Osteoblast (primary cell): ENCODE data around the gene EHBP1. TPM values are rescaled to one million over a fixed set of nuclear protein-coding genes. Genes with fewer than 3 reads are reported as not detected.

Experiments
- DNase-seq: peaks from one replicate; pipeline ENCODE4 v3.0.0; 2011; ENCODE audit warnings: low spot score, mixed read lengths; ENCODE audit not compliant: insufficient read length; ENCODE audit errors: missing footprints
- H2AFZ ChIP-seq: 2 replicates; pipeline ENCODE4 v1.6.0; 2011; ENCODE audit warnings: mild to moderate bottlenecking, low read length
- H3K27ac ChIP-seq: 2 replicates; pipeline ENCODE4 v1.5.1; 2011; ENCODE audit warnings: mild to moderate bottlenecking, low read depth, low read length, moderate library complexity
- H3K27me3 ChIP-seq: 2 replicates; pipeline ENCODE4 v1.6.0; 2012; ENCODE audit warnings: mild to moderate bottlenecking, control low read depth, inconsistent platforms, low read length, moderate library complexity; ENCODE audit not compliant: insufficient read depth
- H3K36me3 ChIP-seq: 2 replicates; pipeline ENCODE4 v1.5.1; 2011; ENCODE audit warnings: mild to moderate bottlenecking, low read length, control low read depth, moderate library complexity; ENCODE audit not compliant: insufficient read depth
- H3K4me1 ChIP-seq: 2 replicates; pipeline ENCODE4 v1.5.1; 2011; ENCODE audit warnings: mild to moderate bottlenecking, low read length, control low read depth, moderate library complexity; ENCODE audit not compliant: insufficient read depth
- H3K4me2 ChIP-seq: 2 replicates; pipeline ENCODE4 v1.6.0; 2011; ENCODE audit warnings: mild to moderate bottlenecking, low read length; ENCODE audit not compliant: insufficient read depth
- H3K4me3 ChIP-seq: fragments of 200-600 bp; sonication (generic); 3 replicates; pipeline ENCODE4 v1.5.1; 2012; ENCODE audit warnings: mild to moderate bottlenecking, low read length, inconsistent platforms; ENCODE audit not compliant: insufficient read depth
- H3K79me2 ChIP-seq: 2 replicates; pipeline ENCODE4 v1.6.0; 2012; ENCODE audit warnings: mild to moderate bottlenecking, low read length, control low read depth, inconsistent platforms; ENCODE audit not compliant: insufficient read depth
- H3K9me3 ChIP-seq: 2 replicates; pipeline ENCODE4 v1.5.1; 2011; ENCODE audit warnings: low read depth, low read length, control low read depth
- H4K20me1 ChIP-seq: 2 replicates; pipeline ENCODE4 v1.6.0; 2012; ENCODE audit warnings: mild to moderate bottlenecking, low read length, control low read depth; ENCODE audit not compliant: insufficient read depth
- total RNA-seq: library from RNA; depleted of rRNA; stranded (reverse); fragments of >200 nt; gene quantifications from 2 replicates; pipeline ENCODE4 v1.2.3, GENCODE V29; 2012
- TF ChIP-seq, protein P1 (sequence below): IDR thresholded peaks from 2 replicates; pipeline ENCODE4 v1.5.1; 2011; ENCODE audit warnings: mild to moderate bottlenecking, low read depth, low read length, moderate library complexity; ENCODE audit errors: extremely low read depth

EHBP1 gene
- total RNA-seq, 1 donor, result 96.3 TPM

GRCh38 chr2:62998949-62999348, 293.4 kb downstream of the EHBP1 start:
- no peak for DNase-seq
- Histone ChIP-seq H3K9me3 (no peaks in the 10 kb centered on the region), H3K4me1 (no peaks in the 10 kb centered on the region), H3K4me2 (no peak overlapping the region), H3K79me2 (no peaks in the 10 kb centered on the region), H3K4me3 (no peak overlapping the region), H3K27me3 (no peaks in the 10 kb centered on the region), H3K36me3 (peaks cover 25% of the 10 kb centered on the region), H4K20me1 (no peaks in the 10 kb centered on the region), H3K27ac (no peak overlapping the region), H2AFZ (no peak overlapping the region)
- TF ChIP-seq, protein P1, sequence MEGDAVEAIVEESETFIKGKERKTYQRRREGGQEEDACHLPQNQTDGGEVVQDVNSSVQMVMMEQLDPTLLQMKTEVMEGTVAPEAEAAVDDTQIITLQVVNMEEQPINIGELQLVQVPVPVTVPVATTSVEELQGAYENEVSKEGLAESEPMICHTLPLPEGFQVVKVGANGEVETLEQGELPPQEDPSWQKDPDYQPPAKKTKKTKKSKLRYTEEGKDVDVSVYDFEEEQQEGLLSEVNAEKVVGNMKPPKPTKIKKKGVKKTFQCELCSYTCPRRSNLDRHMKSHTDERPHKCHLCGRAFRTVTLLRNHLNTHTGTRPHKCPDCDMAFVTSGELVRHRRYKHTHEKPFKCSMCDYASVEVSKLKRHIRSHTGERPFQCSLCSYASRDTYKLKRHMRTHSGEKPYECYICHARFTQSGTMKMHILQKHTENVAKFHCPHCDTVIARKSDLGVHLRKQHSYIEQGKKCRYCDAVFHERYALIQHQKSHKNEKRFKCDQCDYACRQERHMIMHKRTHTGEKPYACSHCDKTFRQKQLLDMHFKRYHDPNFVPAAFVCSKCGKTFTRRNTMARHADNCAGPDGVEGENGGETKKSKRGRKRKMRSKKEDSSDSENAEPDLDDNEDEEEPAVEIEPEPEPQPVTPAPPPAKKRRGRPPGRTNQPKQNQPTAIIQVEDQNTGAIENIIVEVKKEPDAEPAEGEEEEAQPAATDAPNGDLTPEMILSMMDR, result no peak

GRCh38 chr2:62999905-63000304, 294.4 kb downstream of the EHBP1 start:
- Histone ChIP-seq H3K4me1 (no peaks in the 10 kb centered on the region), H3K9me3 (no peaks in the 10 kb centered on the region), H3K27ac (no peak overlapping the region), H4K20me1 (no peaks in the 10 kb centered on the region), H2AFZ (no peak overlapping the region), H3K27me3 (no peaks in the 10 kb centered on the region), H3K79me2 (no peaks in the 10 kb centered on the region), H3K36me3 (peaks cover 21% of the 10 kb centered on the region), H3K4me2 (no peak overlapping the region), H3K4me3 (no peak overlapping the region)
- no peak for DNase-seq
- TF ChIP-seq, protein P1, result no peak

- H3K36me3 ChIP-seq, result peaks cover 25% of the 10 kb centered on the region
Measured at GRCh38 chr2:63000801-63001200, 295.3 kb downstream of the EHBP1 start.

DNA sequence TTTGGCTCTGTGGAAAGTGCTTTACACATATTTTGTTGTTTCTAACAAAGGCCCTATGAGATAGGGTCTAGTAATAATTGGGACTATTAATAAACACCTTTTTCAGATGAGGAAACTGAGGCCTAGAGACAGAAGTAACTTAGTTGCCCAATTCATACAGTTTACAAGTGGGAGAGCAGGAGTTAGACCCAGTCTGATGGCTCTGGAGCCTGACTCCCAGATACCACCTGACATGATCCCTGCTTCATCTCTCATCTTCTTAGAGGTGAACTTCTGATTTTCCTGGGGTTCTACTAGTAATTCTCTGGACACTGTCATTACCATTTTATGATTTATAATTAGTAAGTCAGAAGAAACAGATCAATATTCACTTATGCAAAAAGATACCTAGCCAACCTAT, 296.1 kb downstream of the EHBP1 start:
- TF ChIP-seq, protein P1, result no peak
- H3K27me3 ChIP-seq, result no peaks in the 10 kb centered on the region
- H3K4me2 ChIP-seq, result no peak overlapping the region
- peaks cover 18% of the 10 kb centered on the region for H3K36me3 ChIP-seq
- no peak overlapping the region for H2AFZ ChIP-seq
- H3K9me3 ChIP-seq, result no peaks in the 10 kb centered on the region
- DNase-seq, result no peak
- no peak overlapping the region for H3K27ac ChIP-seq
- H3K4me1 ChIP-seq, result no peaks in the 10 kb centered on the region
- no peaks in the 10 kb centered on the region for H3K79me2 ChIP-seq
- no peak overlapping the region for H3K4me3 ChIP-seq
- H4K20me1 ChIP-seq, result no peaks in the 10 kb centered on the region

More at GRCh38 chr2:63000801-63001200, 295.3 kb downstream of the EHBP1 start:
- no peaks in the 10 kb centered on the region for H4K20me1 ChIP-seq
- H3K9me3 ChIP-seq, result no peaks in the 10 kb centered on the region
- H3K79me2 ChIP-seq, result no peaks in the 10 kb centered on the region
- no peak overlapping the region for H2AFZ ChIP-seq
- no peak overlapping the region for H3K27ac ChIP-seq
- H3K4me1 ChIP-seq, result no peaks in the 10 kb centered on the region
- no peak overlapping the region for H3K4me3 ChIP-seq
- H3K27me3 ChIP-seq, result no peaks in the 10 kb centered on the region
- TF ChIP-seq, protein P1, result no peak
- DNase-seq, result no peak
- no peak overlapping the region for H3K4me2 ChIP-seq
